Uterus (tissue), 2 donors: ENCODE data around the gene PC.

Experiments
- POLR2A ChIP-seq, 2 donors: fragments of 450-650 bp; IDR thresholded peaks; one replicate each; pipeline ENCODE4 v1.6.1; 2016; ENCODE audit warnings: antibody characterized with exemption in 2 of 2, mild to moderate bottlenecking in 1 of 2, moderate library complexity in 1 of 2
- TF ChIP-seq, protein P1 (sequence below), 4 experiments: fragments of 200-600 bp in 2 of 4; fragments of 450-650 bp in 2 of 4; sonication (generic) in 2 of 4; IDR thresholded peaks; one replicate each; pipeline ENCODE4 v1.5.1; 2016 to 2019; ENCODE audit warnings: antibody characterized with exemption in 4 of 4, mild to moderate bottlenecking in 2 of 4, moderate library complexity in 1 of 4

DNA sequence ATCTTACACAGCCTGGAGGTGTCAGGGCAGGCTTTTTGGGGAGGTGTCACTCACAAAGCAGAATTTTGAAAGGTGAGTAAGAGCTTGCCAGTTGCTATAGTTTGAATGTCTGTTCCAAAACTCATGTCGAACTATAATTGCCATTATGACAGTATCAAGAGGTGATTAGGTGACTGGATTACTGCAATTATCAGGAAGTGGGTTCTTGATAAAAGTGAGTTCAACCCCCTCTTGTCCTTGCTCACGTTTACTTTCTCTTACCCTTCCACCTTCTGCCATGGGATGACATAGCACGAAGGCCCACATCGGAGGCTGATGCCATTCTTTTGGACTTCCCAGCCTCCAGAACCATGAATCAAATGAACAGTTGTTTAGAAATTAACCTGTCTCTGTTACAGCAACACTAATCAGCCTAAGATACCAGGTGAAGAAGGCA lies 12.2 kb upstream of the PC start:
- TF ChIP-seq, protein P1, sequence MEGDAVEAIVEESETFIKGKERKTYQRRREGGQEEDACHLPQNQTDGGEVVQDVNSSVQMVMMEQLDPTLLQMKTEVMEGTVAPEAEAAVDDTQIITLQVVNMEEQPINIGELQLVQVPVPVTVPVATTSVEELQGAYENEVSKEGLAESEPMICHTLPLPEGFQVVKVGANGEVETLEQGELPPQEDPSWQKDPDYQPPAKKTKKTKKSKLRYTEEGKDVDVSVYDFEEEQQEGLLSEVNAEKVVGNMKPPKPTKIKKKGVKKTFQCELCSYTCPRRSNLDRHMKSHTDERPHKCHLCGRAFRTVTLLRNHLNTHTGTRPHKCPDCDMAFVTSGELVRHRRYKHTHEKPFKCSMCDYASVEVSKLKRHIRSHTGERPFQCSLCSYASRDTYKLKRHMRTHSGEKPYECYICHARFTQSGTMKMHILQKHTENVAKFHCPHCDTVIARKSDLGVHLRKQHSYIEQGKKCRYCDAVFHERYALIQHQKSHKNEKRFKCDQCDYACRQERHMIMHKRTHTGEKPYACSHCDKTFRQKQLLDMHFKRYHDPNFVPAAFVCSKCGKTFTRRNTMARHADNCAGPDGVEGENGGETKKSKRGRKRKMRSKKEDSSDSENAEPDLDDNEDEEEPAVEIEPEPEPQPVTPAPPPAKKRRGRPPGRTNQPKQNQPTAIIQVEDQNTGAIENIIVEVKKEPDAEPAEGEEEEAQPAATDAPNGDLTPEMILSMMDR (IDR thresholded peaks at IDR 0.05), result no peak
- TF ChIP-seq POLR2A (IDR thresholded peaks at IDR 0.05), result no peak
